Natural killer cell treated with Interleukin-12 subunit alpha and Interleukin-12 subunit beta and Interleukin-15 and Interleukin-18, amount 100 ng/mL, for 72 hours (primary cell): Measurements from ENCODE around the gene PIP5K1B. TPM values are rescaled to one million over a fixed set of nuclear protein-coding genes. Genes with fewer than 3 reads are reported as not detected.

Experiments
- ATAC-seq, 2 donors: fragments of 150-1000 bp; cut with Tn5 transposase in 1 of 2; sonication (Bioruptor Pico), chemical (Tn5 transposase) in 1 of 2; 2 replicates each; pipeline ENCODE4 v1.10.0; 2021
- DNase-seq: peaks from one replicate; pipeline ENCODE4 v3.0.0; 2022; ENCODE audit warnings: low spot score
- H3K27ac Mint-ChIP-seq, 2 donors: 1 replicate in 1 of 2; 2 replicates in 1 of 2; pipeline ENCODE4 v1.8.0; 2022; ENCODE audit warnings: mixed read lengths in 2 of 2, mild to moderate bottlenecking in 1 of 2, moderate library complexity in 1 of 2
- H3K27me3 Mint-ChIP-seq, 2 donors: 1 replicate in 1 of 2; 2 replicates in 1 of 2; pipeline ENCODE4 v1.8.0; 2022; ENCODE audit warnings: mixed read lengths in 2 of 2
- H3K36me3 Mint-ChIP-seq: one replicate; pipeline ENCODE4 v1.8.0; 2022; ENCODE audit warnings: mixed read lengths
- H3K4me1 Mint-ChIP-seq, 2 donors: 1 replicate in 1 of 2; 2 replicates in 1 of 2; pipeline ENCODE4 v1.8.0; 2022; ENCODE audit warnings: low read depth in 2 of 2, mixed read lengths in 2 of 2, mild to moderate bottlenecking in 1 of 2
- H3K4me3 Mint-ChIP-seq: one replicate; pipeline ENCODE4 v1.8.0; 2022; ENCODE audit warnings: mixed read lengths
- H3K9me3 Mint-ChIP-seq: 2 replicates; pipeline ENCODE4 v1.8.0; 2022; ENCODE audit warnings: mixed read lengths
- total RNA-seq, 2 donors: library from RNA; stranded (reverse); gene quantifications; one replicate each; pipeline ENCODE4 v1.2.3, GENCODE V29; 2022

The PIP5K1B gene
- total RNA-seq, 2 donors from 2014 or later: 0.24 to 0.73 TPM

DNA sequence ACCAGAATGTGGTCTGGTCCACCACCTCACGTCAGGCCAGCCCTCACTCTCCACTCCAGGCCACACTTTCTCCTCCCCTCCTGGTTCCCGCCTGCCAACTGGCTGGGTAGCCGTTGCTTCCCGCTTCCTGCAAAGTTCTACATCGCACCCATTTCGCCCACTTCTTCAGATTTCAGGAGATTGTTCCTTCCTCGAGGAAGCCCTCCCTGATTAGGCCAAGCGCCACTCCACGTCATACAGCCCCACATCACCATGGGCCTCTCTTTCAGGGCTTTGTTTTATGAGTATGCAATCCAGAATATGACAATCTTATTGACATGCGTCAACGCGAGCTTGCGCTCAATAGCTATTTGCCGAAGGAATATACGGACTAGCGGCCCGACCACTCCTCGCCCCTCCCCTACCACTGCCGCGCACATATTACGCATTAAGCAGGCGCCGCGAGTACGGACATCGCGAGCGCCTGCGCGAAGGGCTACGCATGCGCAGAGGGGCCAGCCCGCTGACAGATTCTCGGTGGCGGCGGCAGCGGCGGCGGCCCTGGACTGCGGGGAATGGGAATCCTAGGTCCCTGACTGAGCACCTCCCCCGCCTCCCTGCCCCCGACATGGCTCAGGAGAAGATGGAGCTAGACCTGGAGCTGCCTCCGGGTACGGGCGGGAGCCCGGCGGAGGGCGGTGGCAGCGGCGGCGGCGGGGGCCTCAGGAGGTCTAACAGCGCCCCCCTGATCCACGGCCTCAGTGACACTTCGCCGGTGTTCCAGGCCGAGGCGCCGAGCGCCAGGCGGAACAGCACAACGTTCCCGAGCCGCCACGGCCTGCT lies 74.7 kb downstream of the PIP5K1B start:
- Mint-ChIP-seq H3K9me3 (no peaks in the 10 kb centered on the region), H3K27ac (no peak overlapping the region), H3K36me3 (no peaks in the 10 kb centered on the region)

GRCh38 chr9:68780380-68780712 lies 75.3 kb downstream of the PIP5K1B start:
- ATAC-seq: no peak
- Mint-ChIP-seq H3K36me3 (no peaks in the 10 kb centered on the region), H3K27me3 (peaks cover 2 to 3% of the 10 kb centered on the region in 2 donors), H3K27ac (no peak overlapping the region), H3K9me3 (no peaks in the 10 kb centered on the region), H3K4me1 (peaks cover 0 to 3% of the 10 kb centered on the region in 2 donors), H3K4me3 (no peak overlapping the region)
- DNase-seq: no peak

More for the DNA sequence above, 74.7 kb downstream of the PIP5K1B start:
- Mint-ChIP-seq H3K27me3 (peaks cover 6 to 7% of the 10 kb centered on the region in 2 donors), H3K4me1 (peaks cover 0 to 3% of the 10 kb centered on the region in 2 donors), H3K4me3 (no peak overlapping the region)
- peak; percentile 96 for ATAC-seq
- peak; percentile 95 for DNase-seq

DNA sequence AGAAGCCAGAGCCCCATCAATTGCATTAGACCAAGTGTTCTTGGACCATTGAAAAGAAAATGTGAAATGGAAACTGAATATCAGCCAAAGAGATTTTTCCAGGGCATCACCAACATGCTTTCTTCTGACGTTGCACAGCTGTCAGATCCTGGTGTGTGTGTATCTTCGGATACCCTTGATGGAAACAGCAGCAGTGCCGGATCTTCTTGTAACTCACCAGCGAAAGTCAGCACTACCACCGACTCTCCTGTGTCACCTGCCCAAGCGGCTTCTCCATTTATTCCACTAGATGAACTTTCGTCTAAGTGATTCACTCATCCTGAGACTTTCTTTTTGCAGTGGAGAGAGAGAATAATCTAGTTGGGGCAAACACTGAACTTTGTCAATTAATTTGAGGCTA lies 75.7 kb downstream of the PIP5K1B start:
- Mint-ChIP-seq H3K4me3 (no peak overlapping the region), H3K4me1 (peaks cover 0 to 6% of the 10 kb centered on the region in 2 donors), H3K9me3 (no peaks in the 10 kb centered on the region), H3K36me3 (no peaks in the 10 kb centered on the region), H3K27me3 (peaks cover 0 to 3% of the 10 kb centered on the region in 2 donors), H3K27ac (no peak overlapping the region)
- ATAC-seq (no peak), DNase-seq (no peak)

DNA sequence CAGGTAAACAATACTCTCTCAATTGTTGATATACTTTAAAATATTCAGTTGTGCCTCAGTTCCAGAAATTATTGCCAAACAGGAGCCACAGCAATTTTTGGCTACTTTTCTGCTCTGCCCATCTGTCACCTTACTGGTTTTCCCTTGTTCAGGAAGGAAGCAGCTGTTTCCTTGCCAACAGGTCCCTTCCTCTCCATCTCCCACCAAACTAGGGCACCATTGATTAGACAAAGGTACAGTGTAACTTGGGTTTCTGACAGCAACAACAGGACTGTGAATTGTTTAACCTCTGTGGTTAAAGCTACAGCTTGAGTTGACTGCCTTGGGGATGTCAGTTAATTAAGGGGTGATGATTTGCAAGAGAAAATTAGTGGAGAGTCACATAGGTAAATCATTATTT lies 76.9 kb downstream of the PIP5K1B start:
- H3K9me3 Mint-ChIP-seq: no peaks in the 10 kb centered on the region
- no peak for DNase-seq
- H3K4me1 Mint-ChIP-seq: peaks cover 0 to 8% of the 10 kb centered on the region in 2 donors
- peaks cover 0 to 3% of the 10 kb centered on the region in 2 donors for H3K27me3 Mint-ChIP-seq
- ATAC-seq: no peak
- H3K4me3 Mint-ChIP-seq: peak overlapping the region; percentile 49
- no peak overlapping the region for H3K27ac Mint-ChIP-seq
- H3K36me3 Mint-ChIP-seq: no peaks in the 10 kb centered on the region

- Mint-ChIP-seq H3K4me3 (no peak overlapping the region), H3K27me3 (peaks cover 0 to 3% of the 10 kb centered on the region in 2 donors), H3K36me3 (no peaks in the 10 kb centered on the region), H3K9me3 (no peaks in the 10 kb centered on the region), H3K4me1 (peaks cover 0 to 8% of the 10 kb centered on the region in 2 donors), H3K27ac (no peak overlapping the region)
- no peak for DNase-seq
- ATAC-seq: no peak
Measured at GRCh38 chr9:68782546-68782945, 77.5 kb downstream of the PIP5K1B start.

DNA sequence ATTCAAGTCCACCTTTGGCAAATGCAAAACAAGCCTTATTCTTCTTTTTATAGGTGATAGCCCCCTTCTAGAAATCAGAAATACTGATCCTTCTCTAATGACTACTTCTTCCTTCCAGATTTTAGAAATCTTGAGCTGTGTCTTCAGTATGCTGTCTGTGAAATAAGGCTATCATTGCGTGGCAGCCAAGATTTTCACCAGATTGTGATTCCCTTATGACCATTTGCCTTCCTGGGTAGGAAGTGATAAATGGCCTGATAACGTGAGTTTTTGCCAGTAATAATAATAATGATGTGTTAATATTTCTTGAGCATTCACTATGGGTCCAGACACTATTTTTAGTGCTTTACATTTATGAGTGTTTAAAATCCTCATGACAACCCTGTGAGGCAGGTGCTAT lies 80.9 kb downstream of the PIP5K1B start:
- Mint-ChIP-seq H3K9me3 (no peaks in the 10 kb centered on the region), H3K27ac (no peak overlapping the region), H3K4me1 (peaks cover 0 to 8% of the 10 kb centered on the region in 2 donors), H3K4me3 (no peak overlapping the region), H3K27me3 (no peaks in the 10 kb centered on the region), H3K36me3 (no peaks in the 10 kb centered on the region)
- ATAC-seq (no peak), DNase-seq (no peak)

DNA sequence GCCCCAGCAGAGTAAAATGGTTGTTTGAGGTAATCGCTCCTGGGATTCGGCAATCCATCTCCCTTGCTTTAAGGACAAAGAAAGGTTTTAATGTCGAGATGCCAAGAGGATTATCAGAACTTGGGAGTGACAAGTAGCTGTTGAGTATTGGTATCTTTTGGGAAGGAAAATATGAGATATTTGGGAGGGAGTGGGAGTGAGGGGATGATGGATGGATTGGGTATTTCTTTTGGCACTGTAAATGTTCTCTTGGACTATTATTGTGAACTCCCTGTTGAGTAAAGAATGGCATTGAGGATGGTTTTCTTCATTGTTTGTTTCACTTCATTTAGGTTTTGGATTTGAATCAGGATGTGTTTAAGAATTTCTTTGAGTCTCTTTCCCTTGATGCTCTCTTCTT lies 86.1 kb downstream of the PIP5K1B start:
- peaks cover 0 to under 1% of the 10 kb centered on the region in 2 donors for H3K27me3 Mint-ChIP-seq
- no peaks in the 10 kb centered on the region for H3K4me1 Mint-ChIP-seq
- H3K27ac Mint-ChIP-seq: no peak overlapping the region
- H3K36me3 Mint-ChIP-seq: no peaks in the 10 kb centered on the region
- H3K4me3 Mint-ChIP-seq: no peak overlapping the region
- DNase-seq (no peak), ATAC-seq (no peak)
- no peaks in the 10 kb centered on the region for H3K9me3 Mint-ChIP-seq

GRCh38 chr9:68793605-68794343 lies 88.7 kb downstream of the PIP5K1B start:
- no peaks in the 10 kb centered on the region for H3K36me3 Mint-ChIP-seq
- H3K27ac Mint-ChIP-seq: no peak overlapping the region
- DNase-seq (no peak), ATAC-seq (no peak)
- H3K4me3 Mint-ChIP-seq: no peak overlapping the region
- no peaks in the 10 kb centered on the region for H3K4me1 Mint-ChIP-seq
- peaks cover 15 to 22% of the 10 kb centered on the region in 2 donors for H3K27me3 Mint-ChIP-seq
- H3K9me3 Mint-ChIP-seq: no peaks in the 10 kb centered on the region

GRCh38 chr9:68794898-68795297 lies 89.9 kb downstream of the PIP5K1B start:
- peaks cover 16 to 24% of the 10 kb centered on the region in 2 donors for H3K27me3 Mint-ChIP-seq
- H3K36me3 Mint-ChIP-seq: no peaks in the 10 kb centered on the region
- H3K4me1 Mint-ChIP-seq: no peaks in the 10 kb centered on the region
- DNase-seq (no peak), ATAC-seq (no peak)
- H3K9me3 Mint-ChIP-seq: no peaks in the 10 kb centered on the region
- H3K27ac Mint-ChIP-seq: no peak overlapping the region
- H3K4me3 Mint-ChIP-seq: no peak overlapping the region

DNA sequence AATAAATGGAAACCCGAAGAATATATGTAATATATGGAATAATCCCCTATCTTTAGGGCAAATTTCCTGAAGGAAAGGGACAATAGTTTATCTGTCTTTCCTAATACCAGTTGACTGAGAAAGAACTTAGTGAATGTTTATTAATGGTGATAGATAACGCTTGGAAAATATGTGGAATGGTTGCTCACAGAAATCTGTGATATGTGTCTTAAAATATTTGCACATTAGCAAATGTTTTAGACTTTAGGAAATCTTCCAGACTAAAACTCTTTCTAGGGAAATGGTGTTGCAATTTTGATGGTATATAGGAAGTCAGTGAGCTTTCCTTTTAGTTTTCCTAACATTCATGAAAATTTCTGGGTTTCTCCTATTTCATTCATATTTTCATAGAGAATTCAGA lies 90.4 kb downstream of the PIP5K1B start:
- ATAC-seq: no peak
- H3K27ac Mint-ChIP-seq: no peak overlapping the region
- DNase-seq: no peak
- H3K4me1 Mint-ChIP-seq: no peaks in the 10 kb centered on the region
- H3K27me3 Mint-ChIP-seq: peaks cover 16 to 24% of the 10 kb centered on the region in 2 donors
- H3K36me3 Mint-ChIP-seq: no peaks in the 10 kb centered on the region
- H3K9me3 Mint-ChIP-seq: no peaks in the 10 kb centered on the region
- no peak overlapping the region for H3K4me3 Mint-ChIP-seq

DNA sequence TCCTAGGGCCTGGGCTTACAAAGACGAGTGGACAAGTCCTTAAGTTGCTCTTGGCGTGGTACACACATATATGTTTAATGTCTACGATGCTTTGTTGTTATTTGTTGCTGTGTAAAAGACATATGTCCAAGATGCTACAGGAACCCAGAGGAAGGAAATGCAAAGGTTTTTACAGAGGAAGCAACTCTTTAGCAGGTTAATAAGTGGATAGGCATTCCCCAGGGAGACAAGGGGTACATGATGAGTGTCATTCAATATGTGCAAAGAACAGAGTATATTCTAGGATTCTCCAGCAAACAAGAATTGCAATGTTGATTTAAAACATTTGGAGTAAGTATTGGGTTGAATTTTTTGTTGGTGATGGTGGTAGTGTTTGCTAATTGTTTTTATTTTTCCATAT lies 92.1 kb downstream of the PIP5K1B start:
- no peak for ATAC-seq
- no peak for DNase-seq
- no peaks in the 10 kb centered on the region for H3K36me3 Mint-ChIP-seq
- H3K4me1 Mint-ChIP-seq: no peaks in the 10 kb centered on the region
- no peak overlapping the region for H3K4me3 Mint-ChIP-seq
- H3K27ac Mint-ChIP-seq: no peak overlapping the region
- H3K9me3 Mint-ChIP-seq: no peaks in the 10 kb centered on the region
- peaks cover 16 to 24% of the 10 kb centered on the region in 2 donors for H3K27me3 Mint-ChIP-seq

DNA sequence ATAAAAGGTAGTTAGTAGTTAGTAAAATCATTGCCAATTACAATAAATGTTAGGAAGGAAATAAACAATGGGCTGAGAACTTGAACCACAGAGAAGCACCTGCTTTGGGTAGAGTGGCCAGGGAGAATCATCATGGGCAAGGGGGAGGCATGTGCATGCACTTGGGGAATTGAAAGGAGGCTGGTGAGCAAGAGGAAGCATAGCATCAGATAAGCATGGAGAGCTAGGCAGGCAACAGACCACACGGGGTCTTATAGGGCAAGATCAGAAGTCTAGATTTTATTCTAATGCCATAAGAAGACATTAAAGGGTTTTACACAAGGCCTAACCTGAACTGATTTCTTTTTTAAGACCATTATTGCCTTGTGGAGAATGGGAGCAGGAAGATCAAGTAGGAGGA lies 93.4 kb downstream of the PIP5K1B start:
- no peak overlapping the region for H3K27ac Mint-ChIP-seq

DNA sequence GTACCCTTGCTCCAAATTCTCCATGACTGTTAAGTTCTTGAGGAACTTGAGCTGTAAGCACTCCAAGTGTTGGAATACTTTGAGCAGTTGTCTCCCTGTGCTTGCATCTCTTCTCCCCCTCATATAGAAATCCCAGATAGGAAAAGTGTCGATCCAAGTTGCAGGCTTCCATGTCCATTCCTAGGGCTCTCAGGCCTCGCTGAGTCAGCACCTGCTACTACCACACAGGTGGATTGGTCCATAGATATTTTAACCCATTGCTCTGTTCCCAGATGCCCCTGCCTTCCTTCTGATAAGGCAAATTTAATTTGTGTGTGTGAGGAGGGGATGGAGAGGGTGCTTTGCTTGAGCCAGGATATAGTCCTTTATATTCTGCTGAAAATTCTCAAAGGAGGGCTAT lies 95.8 kb downstream of the PIP5K1B start:
- Mint-ChIP-seq H3K27me3 (peaks cover 16 to 24% of the 10 kb centered on the region in 2 donors), H3K27ac (no peak overlapping the region), H3K4me3 (no peak overlapping the region), H3K4me1 (no peaks in the 10 kb centered on the region), H3K9me3 (no peaks in the 10 kb centered on the region), H3K36me3 (no peaks in the 10 kb centered on the region)
- DNase-seq (no peak), ATAC-seq (no peak)

More for the DNA sequence above, 93.4 kb downstream of the PIP5K1B start:
- Mint-ChIP-seq H3K4me3 (no peak overlapping the region), H3K4me1 (no peaks in the 10 kb centered on the region), H3K27me3 (peaks cover 16 to 24% of the 10 kb centered on the region in 2 donors), H3K36me3 (no peaks in the 10 kb centered on the region), H3K9me3 (no peaks in the 10 kb centered on the region)
- DNase-seq (no peak), ATAC-seq (no peak)

GRCh38 chr9:68802525-68803015 lies 97.5 kb downstream of the PIP5K1B start:
- DNase-seq: no peak
- H3K27ac Mint-ChIP-seq: no peak overlapping the region
- H3K9me3 Mint-ChIP-seq: no peaks in the 10 kb centered on the region

More at GRCh38 chr9:68802525-68803015, 97.5 kb downstream of the PIP5K1B start:
- no peaks in the 10 kb centered on the region for H3K4me1 Mint-ChIP-seq
- ATAC-seq: peak; percentile 78 to 80
- H3K4me3 Mint-ChIP-seq: no peak overlapping the region
- no peaks in the 10 kb centered on the region for H3K36me3 Mint-ChIP-seq
- peaks cover 10 to 11% of the 10 kb centered on the region in 2 donors for H3K27me3 Mint-ChIP-seq
